HCT116 (cell line): ENCODE measurements around the gene UPF1. TPM values are rescaled to one million over a fixed set of nuclear protein-coding genes. Genes with fewer than 3 reads are reported as not detected.
A peak's percentile ranks its signal among the peaks of the same experiment; 100 is the strongest.

Experiments used
- ATAC-seq: fragments of 200-7000 bp; cut with Tn5 transposase; 2 replicates; pipeline ENCODE4 v1.9.1; 2020; ENCODE audit warnings: mild to moderate bottlenecking, moderate library complexity
- BruUV-seq: library from RNA; stranded (reverse); fragments of 400-500 nt; replicated peaks from 2 replicates; lab custom pipeline; 2021; lab: Mats Ljungman, UMichigan
- CTCF ChIA-PET: fragments of 300-600 bp; sonication (Branson Sonifier 250); formaldehyde crosslinking; loops from one replicate; lab custom pipeline; 2021; ENCODE audit warnings: antibody characterized with exemption; lab: Charles Lee
- POLR2A ChIA-PET: fragments of 300-600, 350-600 bp; sonication (Branson Sonifier 250); formaldehyde crosslinking; loops from one replicate; lab custom pipeline; 2021; ENCODE audit warnings: antibody characterized with exemption; lab: Charles Lee
- RAD21 ChIA-PET, 2 experiments: fragments of 300-600 bp; sonication (Branson Sonifier 250); formaldehyde crosslinking; loops; one replicate each; lab custom pipeline; 2023; ENCODE audit warnings: low total read pairs in 2 of 2; ENCODE audit not compliant: uncharacterized antibody in 2 of 2, unreplicated experiment in 2 of 2, low non-redundant PET in 1 of 2; lab: Charles Lee
- DNase-seq: peaks from one replicate; pipeline ENCODE4 v3.0.0-alpha.2; 2010; ENCODE audit warnings: low read depth, low spot score
- H2AFZ ChIP-seq: fragments of 200-600 bp; shearing (Covaris generic), sonication (generic); 2 replicates; pipeline ENCODE4 v1.6.1; 2017; ENCODE audit warnings: low read depth, mixed run types, mixed read lengths, antibody characterized with exemption, low read length; ENCODE audit not compliant: poor library complexity, severe bottlenecking
- H3K27ac ChIP-seq: 2 replicates; pipeline ENCODE4 v1.5.1; 2012; ENCODE audit warnings: low read depth, low read length
- H3K27me3 ChIP-seq: fragments of 200-600 bp; sonication (generic); 2 replicates; pipeline ENCODE4 v1.6.1; 2016; ENCODE audit warnings: mixed run types, low read length, mixed read lengths; ENCODE audit not compliant: insufficient read depth
- H3K36me3 ChIP-seq, 2 experiments: fragments of 200-500 bp in 1 of 2; fragments of 200-600 bp in 1 of 2; sonication (Bioruptor generic) in 1 of 2; sonication (generic) in 1 of 2; 2 replicates each; pipeline versions ENCODE4 v1.5.1 to v1.6.1; 2014 to 2016; ENCODE audit warnings: low read length in 2 of 2, inconsistent platforms in 1 of 2, mixed read lengths in 1 of 2, mixed run types in 1 of 2; ENCODE audit not compliant: insufficient read depth in 2 of 2, control insufficient read depth in 1 of 2
- H3K4me1 ChIP-seq, 2 experiments: fragments of 200-600 bp in 1 of 2; sonication (generic) in 1 of 2; 2 replicates each; pipeline versions ENCODE4 v1.5.1 to v1.6.1; 2012 to 2017; ENCODE audit warnings: low read length in 2 of 2, inconsistent platforms in 1 of 2, mild to moderate bottlenecking in 1 of 2, mixed read lengths in 1 of 2, mixed run types in 1 of 2, moderate library complexity in 1 of 2; ENCODE audit not compliant: insufficient read depth in 2 of 2, control insufficient read depth in 1 of 2
- H3K4me2 ChIP-seq: fragments of 200-600 bp; sonication (generic); 2 replicates; pipeline ENCODE4 v1.6.1; 2017; ENCODE audit warnings: mixed run types, low read length, mixed read lengths
- H3K4me3 ChIP-seq, 2 experiments: fragments of 200-600 bp in 1 of 2; sonication (generic) in 1 of 2; replicated peaks in 1 of 2; 2 replicates each; pipeline ENCODE4 v1.5.1; 2011 to 2016; ENCODE audit warnings: low read length in 2 of 2, control low read depth in 1 of 2, low read depth in 1 of 2, mild to moderate bottlenecking in 1 of 2, mixed read lengths in 1 of 2, mixed run types in 1 of 2
- H3K79me2 ChIP-seq: fragments of 200-600 bp; sonication (generic); 2 replicates; pipeline ENCODE4 v1.6.1; 2017; ENCODE audit warnings: mild to moderate bottlenecking, mixed run types, low read length, moderate library complexity, mixed read lengths; ENCODE audit not compliant: insufficient read depth
- H3K9ac ChIP-seq: fragments of 200-600 bp; sonication (generic); 2 replicates; pipeline ENCODE4 v1.6.1; 2016; ENCODE audit warnings: low read length, mixed read lengths
- H3K9me2 ChIP-seq: fragments of 200-600 bp; sonication (generic), shearing (Covaris generic); 2 replicates; pipeline ENCODE4 v1.6.1; 2017; ENCODE audit warnings: mixed run types, mild to moderate bottlenecking, moderate library complexity; ENCODE audit not compliant: insufficient read depth
- H3K9me3 ChIP-seq, 2 experiments: fragments of 200-500 bp in 1 of 2; fragments of 200-600 bp in 1 of 2; sonication (Bioruptor generic) in 1 of 2; sonication (generic) in 1 of 2; 2 replicates each; pipeline ENCODE4 v1.6.1; 2014 to 2017; ENCODE audit warnings: low read length in 2 of 2, mixed read lengths in 2 of 2, inconsistent platforms in 1 of 2, low read depth in 1 of 2, mild to moderate bottlenecking in 1 of 2, mixed run types in 1 of 2, moderate library complexity in 1 of 2; ENCODE audit not compliant: control insufficient read depth in 1 of 2, insufficient read depth in 1 of 2
- H4K20me1 ChIP-seq: fragments of 200-600 bp; sonication (generic), shearing (Covaris generic); 2 replicates; pipeline ENCODE4 v1.6.1; 2017; ENCODE audit warnings: mixed run types, mild to moderate bottlenecking, moderate library complexity; ENCODE audit not compliant: insufficient read depth
- CBX3 ChIP-seq: IDR thresholded peaks from 2 replicates; pipeline ENCODE4 v1.6.1; 2012; ENCODE audit warnings: low read depth
- EGR1 ChIP-seq: IDR thresholded peaks from 2 replicates; pipeline ENCODE4 v1.6.1; 2012; ENCODE audit warnings: low read depth
- ELF1 ChIP-seq: IDR thresholded peaks from 2 replicates; pipeline ENCODE4 v1.6.1; 2012; ENCODE audit warnings: low read depth, borderline replicate concordance
- EZH2 ChIP-seq: fragments of 200-600 bp; sonication (generic); IDR thresholded peaks from 2 replicates; pipeline ENCODE4 v1.6.1; 2017; ENCODE audit warnings: antibody characterized with exemption, mixed run types
- EZH2phosphoT487 ChIP-seq: fragments of 200-600 bp; IDR thresholded peaks from 2 replicates; pipeline ENCODE4 v1.6.1; 2018; ENCODE audit warnings: antibody characterized with exemption, borderline replicate concordance
- FOSL1 ChIP-seq: IDR thresholded peaks from 2 replicates; pipeline ENCODE4 v1.6.1; 2012; ENCODE audit warnings: low read depth
- JUND ChIP-seq: IDR thresholded peaks from 2 replicates; pipeline ENCODE4 v1.6.1; 2012
- POLR2AphosphoS5 ChIP-seq: IDR thresholded peaks from 2 replicates; pipeline ENCODE4 v1.6.1; 2011; ENCODE audit warnings: mild to moderate bottlenecking, low read depth, low read length, moderate library complexity
- RAD21 ChIP-seq: IDR thresholded peaks from 2 replicates; pipeline ENCODE4 v1.6.1; 2012; ENCODE audit warnings: low read depth, mild to moderate bottlenecking
- SIN3A ChIP-seq: IDR thresholded peaks from 2 replicates; pipeline ENCODE4 v1.6.1; 2012; ENCODE audit warnings: low read depth
- SP1 ChIP-seq: IDR thresholded peaks from 2 replicates; pipeline ENCODE4 v1.6.1; 2012; ENCODE audit warnings: low read depth
- SRF ChIP-seq: IDR thresholded peaks from 2 replicates; pipeline ENCODE4 v1.6.1; 2012; ENCODE audit warnings: low read depth
- TCF7L2 ChIP-seq: IDR thresholded peaks from 2 replicates; pipeline ENCODE4 v1.7.0; 2011; ENCODE audit warnings: borderline replicate concordance, inconsistent platforms; ENCODE audit not compliant: insufficient read depth, insufficient read length; ENCODE audit errors: extremely low read depth
- YY1 ChIP-seq: IDR thresholded peaks from 2 replicates; pipeline ENCODE4 v1.6.1; 2011; ENCODE audit warnings: low read length, low read depth, moderate library complexity, mild to moderate bottlenecking; ENCODE audit not compliant: insufficient replicate concordance; ENCODE audit errors: extremely low read depth
- ZFX ChIP-seq: fragments of 450-650 bp; IDR thresholded peaks from 2 replicates; pipeline ENCODE4 v1.6.1; 2017
- intact Hi-C: fragments of 100-400 bp; cut with micrococcal nuclease; formaldehyde crosslinking; loops from 2 replicates; pipeline ENCODE4 v1.10.0; 2022
- total RNA-seq: library from RNA; stranded (reverse); gene quantifications from one replicate; pipeline ENCODE4 v1.2.1, GENCODE V29; 2021; ENCODE audit not compliant: unreplicated experiment
- TF ChIP-seq, protein P1 (sequence below): IDR thresholded peaks from 2 replicates; pipeline ENCODE4 v1.6.1; 2012
- TF ChIP-seq, protein P2 (sequence below), 3 experiments: fragments of 200-600 bp in 1 of 3; sonication (generic) in 1 of 3; IDR thresholded peaks in 2 of 3; conservative IDR thresholded peaks in 1 of 3; 2 replicates each; pipeline ENCODE4 v1.5.1; 2012 to 2017; ENCODE audit warnings: low read depth in 2 of 3, low read length in 2 of 3, antibody characterized with exemption in 1 of 3, borderline replicate concordance in 1 of 3, control low read depth in 1 of 3, mild to moderate bottlenecking in 1 of 3, mixed read lengths in 1 of 3, mixed run types in 1 of 3, moderate library complexity in 1 of 3; ENCODE audit not compliant: insufficient read depth in 1 of 3
- TF ChIP-seq, protein P3 (sequence below): IDR thresholded peaks from 2 replicates; pipeline ENCODE4 v1.6.1; 2012

Gene UPF1
- total RNA-seq, 1 experiment from 2014 or later = 78.5 TPM

DNA sequence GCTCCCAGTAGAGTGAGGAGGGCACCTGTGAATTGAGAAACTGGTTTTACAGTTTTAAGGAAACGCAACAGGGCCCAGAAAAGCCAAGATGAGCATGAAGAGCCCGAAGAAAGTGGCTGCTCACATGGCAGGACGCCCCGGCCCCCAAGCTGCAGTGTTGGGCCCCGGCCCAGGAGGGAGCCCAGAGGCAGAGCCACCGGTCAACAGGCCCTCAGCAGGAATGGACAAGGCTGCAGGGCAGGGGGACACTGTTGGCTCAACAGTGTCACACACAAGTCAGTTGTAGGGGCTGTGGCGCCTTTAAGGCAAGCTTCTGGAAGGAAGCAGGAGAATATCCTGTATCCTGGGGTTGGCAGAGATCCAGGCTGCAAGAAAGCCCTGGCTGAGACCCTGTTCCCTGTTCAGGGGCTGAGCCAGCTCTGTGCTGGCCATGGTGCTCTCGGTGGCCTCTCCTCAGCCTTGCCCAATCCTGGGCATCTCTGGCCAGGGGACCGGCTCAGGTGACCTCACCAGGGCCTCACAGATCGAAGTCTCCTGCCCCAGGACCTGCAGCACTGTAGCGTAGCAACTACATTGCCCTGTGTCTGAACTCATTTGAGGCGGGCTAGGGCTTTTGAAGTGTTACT lies 28.0 kb downstream of the UPF1 start:
- no TSS peak for BruUV-seq
- intact Hi-C loops = no loop called here
- H3K9ac ChIP-seq = no peak overlapping the region
- ChIA-PET POLR2A (no interaction called here), CTCF (no interaction called here), RAD21 (no interaction called here)
- H4K20me1 ChIP-seq = no peaks in the 10 kb centered on the region
- no peak for TF ChIP-seq YY1
- no peak for TF ChIP-seq SIN3A
- TF ChIP-seq POLR2AphosphoS5 = 0 out of 2 replicates have a peak, but pooled peaks have one; percentile 22
- H3K9me3 ChIP-seq = no peaks in the 10 kb centered on the region
- H3K36me3 ChIP-seq = peaks cover 67 to 79% of the 10 kb centered on the region in 2 experiments
- H3K27ac ChIP-seq = no peak overlapping the region
- H3K27me3 ChIP-seq = no peaks in the 10 kb centered on the region
- DNase-seq = no peak
- no peak for ATAC-seq
- no peak overlapping the region for H2AFZ ChIP-seq
- H3K4me3 ChIP-seq = no peak overlapping the region
- H3K4me2 ChIP-seq = no peak overlapping the region
- no peaks in the 10 kb centered on the region for H3K9me2 ChIP-seq
- H3K4me1 ChIP-seq = no peaks in the 10 kb centered on the region; a peak in 1 of 4 replicates
- peaks cover 42% of the 10 kb centered on the region; the same call in 1 of the 2 replicates for H3K79me2 ChIP-seq

DNA sequence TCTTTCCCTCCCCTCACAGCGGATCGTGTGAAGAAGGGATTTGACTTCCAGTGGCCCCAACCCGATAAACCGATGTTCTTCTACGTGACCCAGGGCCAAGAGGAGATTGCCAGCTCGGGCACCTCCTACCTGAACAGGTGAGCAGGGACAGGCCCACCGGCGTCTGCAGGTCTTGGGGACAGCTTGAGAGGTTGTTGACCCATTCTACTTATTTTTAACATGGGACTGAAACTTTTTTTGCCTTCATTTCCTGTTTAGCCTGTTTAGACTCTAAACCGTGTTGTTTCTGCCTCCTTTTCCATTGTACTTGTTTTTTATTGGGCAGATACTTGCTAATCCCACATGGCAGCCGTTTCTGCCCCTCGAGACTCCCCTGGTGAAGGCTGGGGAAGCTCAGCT lies 28.5 kb downstream of the UPF1 start:
- Histone ChIP-seq H3K79me2 (peaks cover 39% of the 10 kb centered on the region; the same call in 1 of the 2 replicates), H3K27ac (no peak overlapping the region), H3K9me2 (no peaks in the 10 kb centered on the region), H2AFZ (no peak overlapping the region), H3K27me3 (no peaks in the 10 kb centered on the region), H3K4me3 (no peak overlapping the region), H3K9me3 (no peaks in the 10 kb centered on the region), H4K20me1 (no peaks in the 10 kb centered on the region), H3K9ac (no peak overlapping the region), H3K36me3 (peaks cover 67 to 79% of the 10 kb centered on the region in 2 experiments), H3K4me1 (no peaks in the 10 kb centered on the region; a peak in 1 of 4 replicates), H3K4me2 (no peak overlapping the region)
- RAD21 ChIA-PET = no interaction called here
- no peak for DNase-seq
- no peak for ATAC-seq
- CTCF ChIA-PET = no interaction called here
- intact Hi-C loops = no loop called here
- no TSS peak for BruUV-seq
- POLR2A ChIA-PET = no interaction called here
- TF ChIP-seq, protein P1, sequence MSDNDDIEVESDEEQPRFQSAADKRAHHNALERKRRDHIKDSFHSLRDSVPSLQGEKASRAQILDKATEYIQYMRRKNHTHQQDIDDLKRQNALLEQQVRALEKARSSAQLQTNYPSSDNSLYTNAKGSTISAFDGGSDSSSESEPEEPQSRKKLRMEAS = no peak
- TF ChIP-seq SP1 (no peak), JUND (no peak), TCF7L2 (no peak), EZH2phosphoT487 (no peak), EZH2 (no peak), FOSL1 (no peak), SIN3A (no peak), ZFX (no peak), EGR1 (no peak), ELF1 (no peak), SRF (no peak), CBX3 (no peak), RAD21 (no peak)
- TF ChIP-seq, protein P2, sequence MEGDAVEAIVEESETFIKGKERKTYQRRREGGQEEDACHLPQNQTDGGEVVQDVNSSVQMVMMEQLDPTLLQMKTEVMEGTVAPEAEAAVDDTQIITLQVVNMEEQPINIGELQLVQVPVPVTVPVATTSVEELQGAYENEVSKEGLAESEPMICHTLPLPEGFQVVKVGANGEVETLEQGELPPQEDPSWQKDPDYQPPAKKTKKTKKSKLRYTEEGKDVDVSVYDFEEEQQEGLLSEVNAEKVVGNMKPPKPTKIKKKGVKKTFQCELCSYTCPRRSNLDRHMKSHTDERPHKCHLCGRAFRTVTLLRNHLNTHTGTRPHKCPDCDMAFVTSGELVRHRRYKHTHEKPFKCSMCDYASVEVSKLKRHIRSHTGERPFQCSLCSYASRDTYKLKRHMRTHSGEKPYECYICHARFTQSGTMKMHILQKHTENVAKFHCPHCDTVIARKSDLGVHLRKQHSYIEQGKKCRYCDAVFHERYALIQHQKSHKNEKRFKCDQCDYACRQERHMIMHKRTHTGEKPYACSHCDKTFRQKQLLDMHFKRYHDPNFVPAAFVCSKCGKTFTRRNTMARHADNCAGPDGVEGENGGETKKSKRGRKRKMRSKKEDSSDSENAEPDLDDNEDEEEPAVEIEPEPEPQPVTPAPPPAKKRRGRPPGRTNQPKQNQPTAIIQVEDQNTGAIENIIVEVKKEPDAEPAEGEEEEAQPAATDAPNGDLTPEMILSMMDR (IDR thresholded peaks at IDR 0.05 in 2 of 3, conservative IDR thresholded peaks at IDR 0.05 in 1 of 3; ENCODE audit: borderline replicate concordance in 1 of 3, insufficient read depth in 1 of 3, low read depth in 2 of 3, low read length in 2 of 3) = no peak
- TF ChIP-seq, protein P3, sequence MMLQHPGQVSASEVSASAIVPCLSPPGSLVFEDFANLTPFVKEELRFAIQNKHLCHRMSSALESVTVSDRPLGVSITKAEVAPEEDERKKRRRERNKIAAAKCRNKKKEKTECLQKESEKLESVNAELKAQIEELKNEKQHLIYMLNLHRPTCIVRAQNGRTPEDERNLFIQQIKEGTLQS = no peak
